Measurements from ENCODE around the gene ZFP57. TPM values are rescaled to one million over a fixed set of nuclear protein-coding genes. Genes with fewer than 3 reads are reported as not detected.

Gene ZFP57
- total RNA-seq, 1 experiment from 2014 or later = 6.4 TPM

GRCh38 chr6:29632789-29633533 is 48.0 kb downstream of the ZFP57 start, which contains the start of gene GABBR1 (continued):
- TF ChIP-seq, protein P1, sequence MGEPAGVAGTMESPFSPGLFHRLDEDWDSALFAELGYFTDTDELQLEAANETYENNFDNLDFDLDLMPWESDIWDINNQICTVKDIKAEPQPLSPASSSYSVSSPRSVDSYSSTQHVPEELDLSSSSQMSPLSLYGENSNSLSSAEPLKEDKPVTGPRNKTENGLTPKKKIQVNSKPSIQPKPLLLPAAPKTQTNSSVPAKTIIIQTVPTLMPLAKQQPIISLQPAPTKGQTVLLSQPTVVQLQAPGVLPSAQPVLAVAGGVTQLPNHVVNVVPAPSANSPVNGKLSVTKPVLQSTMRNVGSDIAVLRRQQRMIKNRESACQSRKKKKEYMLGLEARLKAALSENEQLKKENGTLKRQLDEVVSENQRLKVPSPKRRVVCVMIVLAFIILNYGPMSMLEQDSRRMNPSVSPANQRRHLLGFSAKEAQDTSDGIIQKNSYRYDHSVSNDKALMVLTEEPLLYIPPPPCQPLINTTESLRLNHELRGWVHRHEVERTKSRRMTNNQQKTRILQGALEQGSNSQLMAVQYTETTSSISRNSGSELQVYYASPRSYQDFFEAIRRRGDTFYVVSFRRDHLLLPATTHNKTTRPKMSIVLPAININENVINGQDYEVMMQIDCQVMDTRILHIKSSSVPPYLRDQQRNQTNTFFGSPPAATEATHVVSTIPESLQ (CRISPR knock-in tag; IDR thresholded peaks at IDR 0.05) = no peak
- TF ChIP-seq HMGXB4 (CRISPR knock-in tag; IDR thresholded peaks at IDR 0.05) = no peak
- TF ChIP-seq ETV6 (CRISPR knock-in tag; IDR thresholded peaks at IDR 0.05) = peak; percentile 89
- TF ChIP-seq ZNF263 (CRISPR knock-in tag; IDR thresholded peaks at IDR 0.05; ENCODE audit: low read depth) = peak; percentile 86
- TF ChIP-seq, protein P2, sequence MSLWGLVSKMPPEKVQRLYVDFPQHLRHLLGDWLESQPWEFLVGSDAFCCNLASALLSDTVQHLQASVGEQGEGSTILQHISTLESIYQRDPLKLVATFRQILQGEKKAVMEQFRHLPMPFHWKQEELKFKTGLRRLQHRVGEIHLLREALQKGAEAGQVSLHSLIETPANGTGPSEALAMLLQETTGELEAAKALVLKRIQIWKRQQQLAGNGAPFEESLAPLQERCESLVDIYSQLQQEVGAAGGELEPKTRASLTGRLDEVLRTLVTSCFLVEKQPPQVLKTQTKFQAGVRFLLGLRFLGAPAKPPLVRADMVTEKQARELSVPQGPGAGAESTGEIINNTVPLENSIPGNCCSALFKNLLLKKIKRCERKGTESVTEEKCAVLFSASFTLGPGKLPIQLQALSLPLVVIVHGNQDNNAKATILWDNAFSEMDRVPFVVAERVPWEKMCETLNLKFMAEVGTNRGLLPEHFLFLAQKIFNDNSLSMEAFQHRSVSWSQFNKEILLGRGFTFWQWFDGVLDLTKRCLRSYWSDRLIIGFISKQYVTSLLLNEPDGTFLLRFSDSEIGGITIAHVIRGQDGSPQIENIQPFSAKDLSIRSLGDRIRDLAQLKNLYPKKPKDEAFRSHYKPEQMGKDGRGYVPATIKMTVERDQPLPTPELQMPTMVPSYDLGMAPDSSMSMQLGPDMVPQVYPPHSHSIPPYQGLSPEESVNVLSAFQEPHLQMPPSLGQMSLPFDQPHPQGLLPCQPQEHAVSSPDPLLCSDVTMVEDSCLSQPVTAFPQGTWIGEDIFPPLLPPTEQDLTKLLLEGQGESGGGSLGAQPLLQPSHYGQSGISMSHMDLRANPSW (CRISPR knock-in tag; conservative IDR thresholded peaks at IDR 0.05; ENCODE audit: low read depth) = no peak
- TF ChIP-seq, protein P3, sequence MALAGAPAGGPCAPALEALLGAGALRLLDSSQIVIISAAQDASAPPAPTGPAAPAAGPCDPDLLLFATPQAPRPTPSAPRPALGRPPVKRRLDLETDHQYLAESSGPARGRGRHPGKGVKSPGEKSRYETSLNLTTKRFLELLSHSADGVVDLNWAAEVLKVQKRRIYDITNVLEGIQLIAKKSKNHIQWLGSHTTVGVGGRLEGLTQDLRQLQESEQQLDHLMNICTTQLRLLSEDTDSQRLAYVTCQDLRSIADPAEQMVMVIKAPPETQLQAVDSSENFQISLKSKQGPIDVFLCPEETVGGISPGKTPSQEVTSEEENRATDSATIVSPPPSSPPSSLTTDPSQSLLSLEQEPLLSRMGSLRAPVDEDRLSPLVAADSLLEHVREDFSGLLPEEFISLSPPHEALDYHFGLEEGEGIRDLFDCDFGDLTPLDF (CRISPR knock-in tag; IDR thresholded peaks at IDR 0.05) = no peak

GRCh38 chr6:29631860-29632731 is 48.9 kb downstream of the ZFP57 start:
- peak overlapping the region; percentile 73 for H3K27ac Mint-ChIP-seq
- H3K36me3 Mint-ChIP-seq = no peaks in the 10 kb centered on the region
- H3K9me3 Mint-ChIP-seq = no peaks in the 10 kb centered on the region
- peaks cover 63% of the 10 kb centered on the region for H3K4me1 Mint-ChIP-seq
- DNase-seq (ENCODE audit: low spot score) = peak; percentile 71
- H3K4me3 Mint-ChIP-seq = peak overlapping the region; percentile 87
- POLR2A ChIA-PET = interaction anchor here (0.6 to 1.8 kb wide), 6 partner anchors 8 to 434 kb away, joined by 3 to 9 read pairs (median 6); no protein-coding TSS in a partner anchor
- ATAC-seq = peak; percentile 5
- no peaks in the 10 kb centered on the region for H3K27me3 Mint-ChIP-seq (ENCODE audit: low read depth)
- CTCF ChIA-PET = interaction anchor here (1.2 to 4.4 kb wide), 10 partner anchors 8 to 65 kb away, joined by 3 to 43 read pairs (median 10); no protein-coding TSS in a partner anchor
- TF ChIP-seq CTCF (IDR thresholded peaks at IDR 0.05) (no peak), NR2C2 (CRISPR knock-in tag; IDR thresholded peaks at IDR 0.05) (no peak), ZNF121 (CRISPR knock-in tag; IDR thresholded peaks at IDR 0.05) (no peak), PRDM15 (CRISPR knock-in tag; IDR thresholded peaks at IDR 0.05) (no peak), ZNF263 (CRISPR knock-in tag; IDR thresholded peaks at IDR 0.05; ENCODE audit: low read depth) (no peak), CBFB (CRISPR knock-in tag; IDR thresholded peaks at IDR 0.05; ENCODE audit: low read depth) (no peak), GABPB1 (CRISPR knock-in tag; IDR thresholded peaks at IDR 0.05) (no peak), MLX (CRISPR knock-in tag; IDR thresholded peaks at IDR 0.05) (no peak), SMAD3 (CRISPR knock-in tag; IDR thresholded peaks at IDR 0.05; ENCODE audit: borderline replicate concordance) (0 out of 2 replicates have a peak, but pooled peaks have one; percentile 35)
- TF ChIP-seq, protein P4, sequence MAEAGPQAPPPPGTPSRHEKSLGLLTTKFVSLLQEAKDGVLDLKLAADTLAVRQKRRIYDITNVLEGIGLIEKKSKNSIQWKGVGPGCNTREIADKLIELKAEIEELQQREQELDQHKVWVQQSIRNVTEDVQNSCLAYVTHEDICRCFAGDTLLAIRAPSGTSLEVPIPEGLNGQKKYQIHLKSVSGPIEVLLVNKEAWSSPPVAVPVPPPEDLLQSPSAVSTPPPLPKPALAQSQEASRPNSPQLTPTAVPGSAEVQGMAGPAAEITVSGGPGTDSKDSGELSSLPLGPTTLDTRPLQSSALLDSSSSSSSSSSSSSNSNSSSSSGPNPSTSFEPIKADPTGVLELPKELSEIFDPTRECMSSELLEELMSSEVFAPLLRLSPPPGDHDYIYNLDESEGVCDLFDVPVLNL (CRISPR knock-in tag; IDR thresholded peaks at IDR 0.05; ENCODE audit: borderline replicate concordance, low read depth) = no peak
- TF ChIP-seq, protein P5, sequence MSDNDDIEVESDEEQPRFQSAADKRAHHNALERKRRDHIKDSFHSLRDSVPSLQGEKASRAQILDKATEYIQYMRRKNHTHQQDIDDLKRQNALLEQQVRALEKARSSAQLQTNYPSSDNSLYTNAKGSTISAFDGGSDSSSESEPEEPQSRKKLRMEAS (CRISPR knock-in tag; IDR thresholded peaks at IDR 0.05) = peak; percentile 23; the same call in 1 of the 2 replicates

All from WTC11 (cell line).